KMS-11 (cell line): ENCODE data around the gene CIP2A.

ENCODE experiments used
- H2AFZ ChIP-seq: fragments of 200-600 bp; sonication (generic); 2 replicates; pipeline ENCODE4 v1.6.1; 2016; ENCODE audit warnings: antibody characterized with exemption, mixed run types, low read depth
- H3K27ac ChIP-seq: fragments of 200-600 bp; sonication (generic); 2 replicates; pipeline ENCODE4 v1.6.1; 2016; ENCODE audit warnings: mild to moderate bottlenecking, mixed run types
- H3K27me3 ChIP-seq: fragments of 200-600 bp; sonication (generic); 2 replicates; pipeline ENCODE4 v1.6.1; 2017; ENCODE audit warnings: mild to moderate bottlenecking, low read depth, mixed run types, moderate library complexity; ENCODE audit not compliant: insufficient read depth
- H3K36me3 ChIP-seq: fragments of 200-600 bp; sonication (generic); 2 replicates; pipeline ENCODE4 v1.6.1; 2017; ENCODE audit warnings: mild to moderate bottlenecking, mixed run types; ENCODE audit not compliant: insufficient read depth
- H3K4me1 ChIP-seq: fragments of 200-600 bp; sonication (generic); 2 replicates; pipeline ENCODE4 v1.6.1; 2016; ENCODE audit warnings: mild to moderate bottlenecking, low read depth, mixed run types; ENCODE audit not compliant: poor library complexity, severe bottlenecking
- H3K4me2 ChIP-seq: fragments of 200-600 bp; sonication (generic); 2 replicates; pipeline ENCODE4 v1.7.0; 2016; ENCODE audit warnings: mild to moderate bottlenecking, mixed run types
- H3K4me3 ChIP-seq: fragments of 200-600 bp; sonication (generic); IDR thresholded peaks from 2 replicates; pipeline ENCODE4 v1.6.1; 2017; ENCODE audit warnings: low read depth, low read length, mixed read lengths; ENCODE audit not compliant: insufficient read depth
- H3K79me2 ChIP-seq: fragments of 200-600 bp; sonication (generic); 2 replicates; pipeline ENCODE4 v1.6.1; 2016; ENCODE audit warnings: low read depth, mixed run types; ENCODE audit not compliant: insufficient read depth
- H3K9ac ChIP-seq: fragments of 200-600 bp; sonication (generic); 2 replicates; pipeline ENCODE4 v1.6.1; 2016; ENCODE audit warnings: mild to moderate bottlenecking, mixed run types
- H4K20me1 ChIP-seq: fragments of 200-600 bp; sonication (generic); 2 replicates; pipeline ENCODE4 v1.6.1; 2016; ENCODE audit warnings: mild to moderate bottlenecking, mixed run types; ENCODE audit not compliant: insufficient read depth
- TF ChIP-seq, protein P1 (sequence below): fragments of 200-600 bp; sonication (generic); conservative IDR thresholded peaks from 2 replicates; pipeline ENCODE4 v1.6.1; 2017; ENCODE audit warnings: low read depth, mild to moderate bottlenecking, antibody characterized with exemption, low read length, moderate library complexity, mixed read lengths

Gene CIP2A

DNA sequence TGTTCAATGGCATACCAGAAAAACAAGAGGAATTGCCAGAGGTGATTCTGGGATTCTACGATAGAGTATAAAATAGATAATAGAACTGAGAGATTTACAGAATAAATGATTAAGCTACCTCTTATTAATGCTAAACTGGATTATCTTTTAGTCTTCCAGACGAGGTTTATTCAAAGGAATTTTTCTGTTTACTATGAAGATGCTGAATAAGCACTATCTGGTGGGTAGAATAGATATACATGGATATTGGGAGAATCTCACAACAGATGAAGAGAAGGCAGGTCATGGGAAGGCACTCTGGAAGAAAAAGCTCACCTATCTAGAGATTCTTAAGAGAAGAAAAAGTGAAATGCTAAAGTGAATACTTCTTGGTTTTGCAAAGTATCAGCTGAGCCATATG is 11.2 kb downstream of the CIP2A start:
- Histone ChIP-seq H3K4me2 (no peak overlapping the region), H3K9ac (no peak overlapping the region), H3K4me3 (no peak overlapping the region), H3K79me2 (no peaks in the 10 kb centered on the region), H3K4me1 (no peaks in the 10 kb centered on the region), H3K36me3 (peaks cover 3% of the 10 kb centered on the region; the same call in 1 of the 2 replicates), H4K20me1 (no peaks in the 10 kb centered on the region), H2AFZ (no peak overlapping the region), H3K27me3 (no peaks in the 10 kb centered on the region), H3K27ac (no peak overlapping the region)
- TF ChIP-seq, protein P1, sequence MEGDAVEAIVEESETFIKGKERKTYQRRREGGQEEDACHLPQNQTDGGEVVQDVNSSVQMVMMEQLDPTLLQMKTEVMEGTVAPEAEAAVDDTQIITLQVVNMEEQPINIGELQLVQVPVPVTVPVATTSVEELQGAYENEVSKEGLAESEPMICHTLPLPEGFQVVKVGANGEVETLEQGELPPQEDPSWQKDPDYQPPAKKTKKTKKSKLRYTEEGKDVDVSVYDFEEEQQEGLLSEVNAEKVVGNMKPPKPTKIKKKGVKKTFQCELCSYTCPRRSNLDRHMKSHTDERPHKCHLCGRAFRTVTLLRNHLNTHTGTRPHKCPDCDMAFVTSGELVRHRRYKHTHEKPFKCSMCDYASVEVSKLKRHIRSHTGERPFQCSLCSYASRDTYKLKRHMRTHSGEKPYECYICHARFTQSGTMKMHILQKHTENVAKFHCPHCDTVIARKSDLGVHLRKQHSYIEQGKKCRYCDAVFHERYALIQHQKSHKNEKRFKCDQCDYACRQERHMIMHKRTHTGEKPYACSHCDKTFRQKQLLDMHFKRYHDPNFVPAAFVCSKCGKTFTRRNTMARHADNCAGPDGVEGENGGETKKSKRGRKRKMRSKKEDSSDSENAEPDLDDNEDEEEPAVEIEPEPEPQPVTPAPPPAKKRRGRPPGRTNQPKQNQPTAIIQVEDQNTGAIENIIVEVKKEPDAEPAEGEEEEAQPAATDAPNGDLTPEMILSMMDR: no peak

DNA sequence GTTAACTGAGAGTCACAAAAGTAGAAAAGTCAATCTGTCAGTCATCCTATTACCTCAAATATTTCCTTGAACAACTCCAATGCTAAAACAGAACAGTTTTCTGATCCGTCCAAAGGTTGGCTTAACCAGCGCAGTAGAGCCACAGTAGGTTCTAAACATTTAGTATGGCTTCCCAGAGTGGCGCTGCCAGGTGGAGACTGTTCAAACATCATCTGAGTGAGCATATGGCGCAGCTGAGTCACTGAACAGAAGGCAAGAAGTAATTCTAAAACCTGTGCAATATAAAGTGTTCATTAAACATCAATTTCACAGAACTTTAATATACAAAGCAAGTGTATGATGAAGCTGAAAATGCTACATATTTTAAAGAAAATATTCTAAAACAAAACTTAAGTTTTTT is 19.9 kb downstream of the CIP2A start:
- Histone ChIP-seq H3K4me1 (peaks cover 7% of the 10 kb centered on the region), H3K36me3 (no peaks in the 10 kb centered on the region), H3K27me3 (no peaks in the 10 kb centered on the region), H3K27ac (no peak overlapping the region), H2AFZ (no peak overlapping the region), H3K4me2 (no peak overlapping the region), H3K9ac (no peak overlapping the region), H3K4me3 (no peak overlapping the region), H3K79me2 (no peaks in the 10 kb centered on the region), H4K20me1 (no peaks in the 10 kb centered on the region)
- TF ChIP-seq, protein P1: no peak

DNA sequence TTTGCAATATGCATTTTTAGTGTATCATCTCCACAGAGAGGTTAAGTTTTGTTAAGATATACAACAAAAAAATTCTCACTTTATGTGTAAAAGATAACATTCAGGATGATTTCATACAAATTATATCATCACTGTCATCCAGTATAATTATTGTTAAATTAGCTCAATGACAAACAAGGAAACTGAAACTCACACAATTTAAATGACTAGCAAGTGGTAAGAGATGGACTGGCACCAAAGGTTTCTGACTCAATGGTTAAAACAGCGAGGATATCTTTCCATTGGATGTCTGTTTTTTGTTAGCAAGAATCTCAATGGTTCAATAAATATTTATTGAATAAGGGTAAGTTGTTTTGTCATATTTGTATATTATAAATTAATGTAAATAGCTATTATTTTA is 22.6 kb downstream of the CIP2A start:
- no peak overlapping the region for H3K4me2 ChIP-seq

DNA sequence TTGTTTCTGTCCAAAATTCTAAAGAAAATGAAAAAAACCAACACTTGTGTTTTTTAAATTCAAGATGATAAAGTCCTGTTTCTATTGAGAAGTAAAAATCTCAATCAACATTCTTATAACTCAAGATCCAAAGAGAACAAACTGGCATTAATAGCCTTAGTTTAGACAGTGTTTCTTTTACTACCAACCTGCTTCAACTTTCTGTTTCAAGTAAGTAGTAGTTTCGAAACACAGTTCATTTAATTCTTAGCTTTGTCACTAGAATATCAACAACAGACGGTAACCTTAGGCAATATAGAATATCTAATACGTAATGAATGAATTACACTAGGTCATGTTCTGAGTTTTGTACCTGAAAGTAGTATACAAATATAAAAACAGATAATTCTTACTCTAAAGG is 23.7 kb downstream of the CIP2A start:
- TF ChIP-seq, protein P1: no peak
- peak overlapping the region; percentile 6; the same call in 1 of the 2 replicates for H3K27ac ChIP-seq
- no peak overlapping the region for H3K9ac ChIP-seq
- H3K27me3 ChIP-seq: no peaks in the 10 kb centered on the region
- H3K36me3 ChIP-seq: peaks cover under 1% of the 10 kb centered on the region; the same call in 1 of the 2 replicates
- peaks cover 7% of the 10 kb centered on the region for H3K4me1 ChIP-seq
- H3K4me3 ChIP-seq: no peak overlapping the region
- H3K79me2 ChIP-seq: no peaks in the 10 kb centered on the region
- H4K20me1 ChIP-seq: no peaks in the 10 kb centered on the region
- no peak overlapping the region for H2AFZ ChIP-seq
- no peak overlapping the region for H3K4me2 ChIP-seq

More for the DNA sequence above, 22.6 kb downstream of the CIP2A start:
- H3K36me3 ChIP-seq: no peaks in the 10 kb centered on the region; the same call in 1 of the 2 replicates
- no peaks in the 10 kb centered on the region for H3K27me3 ChIP-seq
- H3K4me3 ChIP-seq: no peak overlapping the region
- TF ChIP-seq, protein P1: no peak
- H3K9ac ChIP-seq: no peak overlapping the region
- no peak overlapping the region for H3K27ac ChIP-seq
- no peaks in the 10 kb centered on the region for H3K79me2 ChIP-seq
- H2AFZ ChIP-seq: no peak overlapping the region
- peaks cover 7% of the 10 kb centered on the region for H3K4me1 ChIP-seq
- H4K20me1 ChIP-seq: no peaks in the 10 kb centered on the region
